GM19468 (cell line): ENCODE results near the gene SLC7A9.
"Not testable (repeated sequence)": the region's sequence is repeated elsewhere in the genome, so short reads cannot be mapped to it uniquely, and the experiment has no call there.

Experiments used
- ATAC-seq: cut with Tn5 transposase; IDR thresholded peaks from one replicate; pipeline ENCODE4 v1.9.1; 2021; ENCODE audit warnings: mild to moderate bottlenecking, moderate library complexity, moderate number of reproducible peaks; ENCODE audit not compliant: unreplicated experiment; ENCODE audit errors: extremely low read depth

The SLC7A9 gene

GRCh38 chr19:32886241-32886640 is 16.7 kb upstream of the SLC7A9 start:
- no peak for ATAC-seq

GRCh38 chr19:32885255-32885654 is 15.7 kb upstream of the SLC7A9 start:
- ATAC-seq: not testable (repeated sequence)

GRCh38 chr19:32881766-32882165 is 12.2 kb upstream of the SLC7A9 start:
- ATAC-seq: no peak

GRCh38 chr19:32880622-32881021 is 11.1 kb upstream of the SLC7A9 start:
- no peak for ATAC-seq

GRCh38 chr19:32879741-32880140 is 10.2 kb upstream of the SLC7A9 start:
- no peak for ATAC-seq

GRCh38 chr19:32878988-32879387 is 9.4 kb upstream of the SLC7A9 start:
- no peak for ATAC-seq

- ATAC-seq: no peak
Measured at GRCh38 chr19:32877977-32878745, 8.6 kb upstream of the SLC7A9 start.

- no peak for ATAC-seq
Measured at GRCh38 chr19:32877323-32877912, 7.9 kb upstream of the SLC7A9 start.

- no peak for ATAC-seq
Measured at GRCh38 chr19:32876919-32877285, 7.3 kb upstream of the SLC7A9 start.

- ATAC-seq: no peak
Measured at GRCh38 chr19:32876236-32876918, 6.8 kb upstream of the SLC7A9 start.

- no peak for ATAC-seq
Measured at GRCh38 chr19:32875428-32875827, 5.9 kb upstream of the SLC7A9 start.

GRCh38 chr19:32874605-32875004 is 5.0 kb upstream of the SLC7A9 start:
- no peak for ATAC-seq

- no peak for ATAC-seq
Measured at GRCh38 chr19:32873247-32873959, 3.8 kb upstream of the SLC7A9 start.

- ATAC-seq: no peak
Measured at GRCh38 chr19:32872391-32872790, 2.8 kb upstream of the SLC7A9 start.

- no peak for ATAC-seq
Measured at GRCh38 chr19:32870981-32871451, 1.4 kb upstream of the SLC7A9 start.

- no peak for ATAC-seq
Measured at GRCh38 chr19:32869966-32870573, 503 bp upstream of the SLC7A9 start.

GRCh38 chr19:32868206-32868950 is 1.2 kb downstream of the SLC7A9 start:
- ATAC-seq: no peak

GRCh38 chr19:32867436-32867835 is 2.1 kb downstream of the SLC7A9 start:
- ATAC-seq: not testable (repeated sequence)

- ATAC-seq: no peak
Measured at GRCh38 chr19:32866564-32867265, 2.9 kb downstream of the SLC7A9 start.
